Spleen (tissue), 7 donors: ENCODE data around the gene PTPN7.

ENCODE experiments used
- CTCF ChIP-seq, 11 experiments: fragments of 200-600 bp in 7 of 11; fragments of 450-650 bp in 4 of 11; sonication (generic) in 4 of 11; IDR thresholded peaks in 8 of 11; conservative IDR thresholded peaks in 3 of 11; 1 replicate in 7 of 11; 2 replicates in 4 of 11; pipeline versions ENCODE4 v1.4.0 to v1.8.0; 2016 to 2021; ENCODE audit warnings: antibody characterized with exemption in 11 of 11, inconsistent platforms in 4 of 11, mild to moderate bottlenecking in 1 of 11
- POLR2AphosphoS5 ChIP-seq, 3 donors: sonication (generic); formaldehyde crosslinking; IDR thresholded peaks; one replicate each; pipeline ENCODE4 v1.5.1; 2017; ENCODE audit warnings: antibody characterized with exemption in 3 of 3
- donor health status: DM: no; HTN: no; CAD: no; lungs with moderate emphysema.
- donor health status: DM: no; HTN: no; CAD: no.
- donor health status: DM: no; HTN: no; CAD: no.

DNA sequence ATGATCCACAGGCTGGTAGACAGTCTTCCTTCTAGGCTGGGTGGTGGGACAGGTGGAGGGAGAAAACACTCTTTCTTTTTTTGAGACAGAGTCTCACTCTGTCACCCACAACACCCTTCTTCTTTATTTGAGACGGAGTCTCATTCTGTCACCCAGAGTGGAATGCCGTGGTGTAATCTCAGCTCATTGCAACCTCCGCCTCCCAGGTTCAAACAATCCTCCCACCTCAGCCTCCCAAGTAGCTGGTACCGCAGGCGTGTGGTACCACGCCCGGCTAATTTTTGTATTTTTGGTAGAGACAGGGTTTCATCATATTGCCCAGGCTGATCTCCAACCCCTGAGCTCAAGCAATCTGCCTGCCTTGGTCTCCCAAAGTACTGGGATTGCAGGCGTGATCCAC is 34.8 kb downstream of the PTPN7 start:
- no peak for TF ChIP-seq POLR2AphosphoS5 (IDR thresholded peaks at IDR 0.05)
- TF ChIP-seq CTCF (IDR thresholded peaks at IDR 0.05 in 8 of 11, conservative IDR thresholded peaks at IDR 0.05 in 3 of 11), result no peak
